NCI-H2107 (cell line): Measurements from ENCODE around the gene SVIL.

Experiments
- DNase-seq: peaks from one replicate; lab custom pipeline; 2025; lab: John Stamatoyannopoulos, UW

The SVIL gene

GRCh38 chr10:29634764-29635625, at the start of gene SVIL:
SVIL (minus strand) TSS chr10:29634971; CDS start chr10:29555058, 79,913 bp downstream.
- DNase-seq, result no peak

- DNase-seq, result no peak
Measured at GRCh38 chr10:29681676-29682448, 47.1 kb upstream of the SVIL start.

- no peak for DNase-seq
Measured at GRCh38 chr10:29680091-29680490, 45.3 kb upstream of the SVIL start.

GRCh38 chr10:29676732-29677131, 42.0 kb upstream of the SVIL start:
- no peak for DNase-seq

GRCh38 chr10:29675984-29676383, 41.2 kb upstream of the SVIL start:
- DNase-seq, result no peak

- no peak for DNase-seq
Measured at GRCh38 chr10:29671968-29672367, 37.2 kb upstream of the SVIL start.

GRCh38 chr10:29671228-29671780, 36.5 kb upstream of the SVIL start:
- no peak for DNase-seq

- DNase-seq, result no peak
Measured at GRCh38 chr10:29670761-29671160, 36.0 kb upstream of the SVIL start.

- no peak for DNase-seq
Measured at GRCh38 chr10:29669149-29669548, 34.4 kb upstream of the SVIL start.

GRCh38 chr10:29668628-29669027, 33.9 kb upstream of the SVIL start:
- DNase-seq, result no peak

- no peak for DNase-seq
Measured at GRCh38 chr10:29667191-29667590, 32.4 kb upstream of the SVIL start.

- no peak for DNase-seq
Measured at GRCh38 chr10:29666201-29666600, 31.4 kb upstream of the SVIL start.

GRCh38 chr10:29663718-29664117, 28.9 kb upstream of the SVIL start:
- no peak for DNase-seq

- DNase-seq, result no peak
Measured at GRCh38 chr10:29658984-29659965, 24.5 kb upstream of the SVIL start.

- peak; percentile 14 for DNase-seq
Measured at GRCh38 chr10:29657719-29658274, 23.0 kb upstream of the SVIL start.

- no peak for DNase-seq
Measured at GRCh38 chr10:29656451-29656992, 21.8 kb upstream of the SVIL start.

GRCh38 chr10:29652192-29652591, 17.4 kb upstream of the SVIL start:
- no peak for DNase-seq

- no peak for DNase-seq
Measured at GRCh38 chr10:29651767-29652166, 17.0 kb upstream of the SVIL start.

GRCh38 chr10:29650552-29650944, 15.8 kb upstream of the SVIL start:
- no peak for DNase-seq

GRCh38 chr10:29649561-29650551, 15.1 kb upstream of the SVIL start:
- no peak for DNase-seq
